Non-pigmented ciliary epithelial cell (primary cell): ENCODE results near the gene NCSTN.
"Not testable (repeated sequence)": the region's sequence is repeated elsewhere in the genome, so short reads cannot be mapped to it uniquely, and the experiment has no call there.

ENCODE experiments used
- DNase-seq: peaks from one replicate; pipeline ENCODE4 v3.0.0-alpha.2; 2010; ENCODE audit warnings: low read depth

NCSTN gene

GRCh38 chr1:160371756-160372155, 28.6 kb downstream of the NCSTN start:
- DNase-seq, result no peak

- no peak for DNase-seq
These were observed 30.5 kb downstream of the NCSTN start for GRCh38 chr1:160373696-160374095.

DNA sequence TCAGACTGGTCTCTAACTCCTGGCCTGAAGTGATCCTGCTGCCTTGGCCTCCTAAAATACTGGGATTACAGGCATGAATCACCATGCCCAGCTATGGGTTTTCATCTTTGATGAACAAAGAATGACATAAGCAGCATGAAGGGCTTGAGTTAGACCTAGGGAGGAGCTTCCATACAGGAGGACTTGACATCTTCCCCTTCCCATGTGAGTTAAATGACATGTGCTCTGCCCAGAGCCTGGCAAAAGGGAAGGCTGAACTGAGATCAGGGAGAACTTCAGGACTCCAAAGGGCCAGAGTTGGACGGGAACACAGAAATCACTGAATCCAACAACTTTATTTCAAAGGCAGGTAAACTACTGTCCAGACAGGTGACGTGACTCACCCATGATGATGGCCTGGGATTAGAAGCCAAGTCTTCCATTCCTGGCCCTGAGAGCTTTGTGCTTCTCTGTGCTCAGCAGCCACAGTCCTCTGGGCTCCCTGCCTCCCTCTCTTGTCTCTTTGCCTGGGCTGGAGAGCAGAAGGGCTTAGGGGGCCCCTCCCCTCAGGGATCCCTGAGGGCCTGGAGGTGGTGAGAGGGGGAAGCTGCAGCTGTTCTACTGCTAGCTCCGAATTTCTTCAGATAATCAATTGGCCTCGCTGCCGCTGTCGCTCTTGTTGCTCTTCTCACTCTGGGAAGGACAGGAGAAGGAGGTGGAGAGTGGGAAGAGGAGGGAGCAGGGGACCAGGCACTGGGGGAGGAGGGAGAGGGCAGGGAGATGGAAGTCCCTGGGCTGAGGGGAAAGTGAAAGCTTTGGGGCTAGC, 31.3 kb downstream of the NCSTN start:
- no peak for DNase-seq

DNA sequence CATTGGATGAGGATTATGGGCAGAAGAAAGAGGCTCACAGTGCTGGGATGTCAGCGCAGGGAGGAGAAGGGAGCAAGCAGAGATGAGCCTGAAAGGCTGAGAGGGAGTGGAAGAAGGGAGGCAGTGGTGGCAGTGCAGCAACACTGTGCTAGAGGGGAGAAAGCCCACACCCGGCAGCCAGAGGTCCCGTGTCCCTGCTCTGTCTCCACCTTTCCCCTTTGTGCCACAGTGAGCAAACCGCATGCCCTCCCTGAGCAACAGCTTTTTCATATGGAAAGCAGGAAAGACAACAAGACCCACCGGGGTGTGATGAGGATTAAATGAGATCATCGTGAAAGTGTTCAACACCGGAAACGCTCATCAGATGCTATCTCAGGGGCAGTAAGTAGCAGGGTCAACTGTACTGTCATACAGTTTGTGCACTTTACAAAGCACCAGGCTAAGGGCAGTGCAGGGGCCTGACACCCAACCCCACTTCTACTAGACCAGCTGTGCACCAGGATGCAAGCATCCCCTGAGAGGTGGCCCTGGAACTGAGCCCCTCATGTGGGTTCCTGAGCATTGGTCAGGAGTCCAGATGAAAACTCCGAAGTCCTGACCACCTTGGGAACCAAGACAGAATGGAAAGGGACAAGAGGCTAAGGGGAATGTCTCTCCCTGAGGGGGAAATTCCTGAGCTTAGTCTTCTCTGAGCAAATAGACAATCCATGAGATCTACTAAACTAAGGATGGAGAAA, 32.8 kb downstream of the NCSTN start:
- DNase-seq, result no peak

DNA sequence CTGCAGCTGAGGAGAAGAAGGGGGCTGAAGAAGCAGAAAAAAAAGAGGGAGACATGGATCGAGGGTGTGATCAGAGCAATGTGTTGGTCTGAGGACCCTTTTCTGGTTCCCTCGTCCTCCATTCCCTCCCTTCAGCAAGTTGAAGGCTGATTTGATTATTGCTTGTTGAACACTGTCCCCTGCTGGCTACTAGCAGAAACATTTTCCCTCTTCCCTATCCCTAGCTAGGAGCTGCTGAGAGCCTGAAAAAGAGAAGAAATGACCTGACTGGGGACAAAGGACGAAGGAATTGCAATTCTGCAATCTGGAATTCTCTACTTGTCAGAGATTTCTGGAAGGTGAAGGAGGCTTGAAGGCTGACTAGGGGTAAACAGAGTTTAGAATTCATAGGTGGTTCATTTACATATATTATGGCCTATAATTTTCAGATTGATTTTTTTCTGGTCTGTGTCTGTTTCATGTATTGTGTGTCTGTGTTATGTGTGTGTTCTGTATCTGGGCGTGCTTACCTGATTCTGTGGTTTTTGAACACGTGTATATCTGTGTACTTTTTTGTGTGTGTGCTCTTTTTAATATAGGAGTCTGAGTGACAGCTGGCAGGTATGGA, 33.4 kb downstream of the NCSTN start:
- DNase-seq, result peak; percentile 42

DNA sequence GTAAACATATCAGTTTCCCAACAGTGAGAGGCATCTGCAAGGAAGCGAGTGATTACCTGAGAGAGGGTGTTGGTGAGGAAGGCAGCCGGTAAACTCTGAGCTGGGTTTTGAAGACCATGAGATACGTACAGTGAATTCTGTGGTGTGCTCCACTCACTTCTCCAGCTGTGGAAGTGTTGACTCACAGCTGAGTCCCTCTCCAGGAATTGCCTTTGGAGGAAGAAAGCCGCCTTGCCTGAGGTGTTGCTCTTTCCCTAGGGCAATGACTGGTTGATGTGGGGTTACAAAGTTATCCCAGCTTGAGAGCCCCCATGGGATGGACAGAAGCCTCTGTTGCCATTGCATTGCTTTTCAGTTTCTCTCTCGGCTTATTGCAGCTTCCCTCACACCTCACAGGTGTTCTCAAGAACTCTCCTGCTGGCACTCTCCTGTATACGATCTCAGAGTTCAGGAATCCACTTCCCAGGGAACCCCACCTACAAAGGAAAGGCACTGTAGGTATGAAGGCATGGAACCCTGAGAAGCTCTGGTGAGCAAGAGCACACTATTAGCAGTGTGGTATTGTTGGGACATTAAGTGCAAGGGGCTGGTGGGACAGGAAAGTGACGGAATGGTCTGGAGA, 34.5 kb downstream of the NCSTN start:
- DNase-seq, result no peak

DNA sequence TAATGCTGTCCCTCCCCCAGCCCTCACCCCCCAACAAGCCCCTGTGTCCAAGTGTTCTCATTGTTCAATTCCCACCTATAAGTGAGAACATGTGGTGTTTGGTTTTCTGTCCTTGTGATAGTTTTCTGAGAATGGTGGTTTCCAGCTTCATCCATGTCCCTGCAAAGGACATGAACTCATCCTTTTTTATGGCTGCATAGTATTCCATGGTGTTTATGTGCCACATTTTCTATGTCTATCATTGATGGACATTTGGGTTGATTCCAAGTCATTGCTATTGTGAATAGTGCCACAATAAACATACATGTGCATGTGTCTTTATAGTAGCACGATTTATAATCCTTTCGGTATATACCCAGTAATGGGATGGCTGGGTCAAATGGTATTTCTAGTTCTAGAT, 41.6 kb downstream of the NCSTN start:
- DNase-seq, result not testable (repeated sequence)

DNA sequence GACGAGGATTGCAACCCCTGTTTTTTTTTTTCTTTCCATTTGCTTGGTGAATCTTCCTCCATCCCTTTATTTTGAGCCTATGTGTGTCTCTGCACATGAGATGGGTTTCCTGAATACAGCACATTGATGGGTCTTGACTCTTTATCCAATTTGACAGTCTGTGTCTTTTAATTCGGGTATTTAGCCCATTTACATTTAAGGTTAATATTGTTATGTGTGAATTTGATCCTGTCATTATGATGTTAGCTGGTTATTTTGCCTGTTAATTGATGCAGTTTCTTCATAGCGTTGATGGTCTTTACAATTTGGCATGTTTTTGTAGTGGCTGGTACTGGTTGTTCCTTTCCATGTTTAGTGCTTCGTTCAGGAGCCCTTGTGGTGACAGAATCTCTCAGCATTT, 45.2 kb downstream of the NCSTN start:
- not testable (repeated sequence) for DNase-seq

DNA sequence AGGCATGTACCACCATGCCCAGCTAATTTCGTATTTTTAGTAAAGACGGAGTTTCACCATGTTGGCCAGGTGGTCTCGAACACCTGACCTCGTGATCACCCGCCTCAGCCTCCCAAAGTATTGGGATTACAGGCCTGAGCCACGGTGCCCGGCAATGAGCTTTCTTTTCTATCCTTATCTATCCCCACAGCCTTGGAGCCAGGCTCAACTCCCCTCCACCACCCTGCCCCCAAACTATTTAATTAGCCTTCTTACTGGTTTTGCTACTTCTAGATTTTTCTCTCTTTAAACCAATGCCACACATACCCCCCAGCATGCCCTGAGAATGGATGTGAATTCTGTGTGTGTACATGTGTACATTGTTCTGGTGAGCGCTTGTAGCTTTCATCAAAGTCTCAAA, 51.5 kb downstream of the NCSTN start:
- no peak for DNase-seq

GRCh38 chr1:160397651-160398050, 54.5 kb downstream of the NCSTN start:
- DNase-seq, result no peak

GRCh38 chr1:160398823-160399222, 55.6 kb downstream of the NCSTN start:
- DNase-seq, result no peak

GRCh38 chr1:160399544-160400222, 56.5 kb downstream of the NCSTN start:
- DNase-seq, result no peak

GRCh38 chr1:160400223-160400645, 57.1 kb downstream of the NCSTN start, which contains the start of gene VANGL2:
Gene VANGL2, plus strand, starts transcription at chr1:160400564. Its CDS starts 15,274 bp downstream, at chr1:160415838.
- DNase-seq, result no peak

DNA sequence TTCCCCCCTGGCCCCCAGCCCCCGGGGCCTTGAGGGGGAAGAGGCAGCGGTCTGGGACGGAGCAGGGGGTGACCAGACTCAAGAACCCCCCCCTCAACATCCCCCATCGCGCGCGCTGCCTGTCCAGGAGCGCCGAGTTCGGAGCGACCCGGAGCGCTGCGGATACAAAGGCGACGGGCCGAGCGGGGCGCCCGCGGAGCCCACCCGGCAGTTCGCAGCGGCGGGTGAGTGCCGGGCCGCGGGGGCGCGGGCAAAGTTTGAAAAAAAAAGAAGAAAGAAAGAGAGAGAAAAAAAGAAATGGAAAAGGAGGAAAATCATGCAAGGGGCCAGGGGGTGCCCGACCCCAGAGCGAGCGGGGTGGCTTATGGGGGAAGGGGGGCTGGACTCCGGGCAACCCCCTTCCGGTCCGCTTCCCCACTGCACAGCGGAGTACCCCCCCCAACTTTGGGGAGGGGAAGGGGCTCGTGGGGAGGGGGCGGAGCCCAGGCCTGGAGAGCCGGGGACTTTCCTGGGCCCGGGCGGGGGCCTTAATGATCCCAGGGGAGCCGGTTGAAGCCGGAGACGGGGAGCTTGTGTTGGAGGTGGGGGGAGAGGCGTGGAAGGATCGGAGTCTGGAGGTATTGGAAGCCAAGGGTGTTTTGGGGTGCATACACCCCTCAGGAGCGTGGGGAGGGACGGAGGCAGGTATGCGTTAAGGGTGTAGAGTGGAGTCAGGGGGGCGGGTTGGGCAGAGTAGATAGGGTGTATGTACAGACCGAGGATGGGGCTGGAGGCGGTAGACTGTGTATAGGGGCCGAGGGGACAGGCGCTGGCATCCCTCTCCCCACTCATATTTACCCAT, 57.7 kb downstream of the NCSTN start:
- DNase-seq, result no peak

DNA sequence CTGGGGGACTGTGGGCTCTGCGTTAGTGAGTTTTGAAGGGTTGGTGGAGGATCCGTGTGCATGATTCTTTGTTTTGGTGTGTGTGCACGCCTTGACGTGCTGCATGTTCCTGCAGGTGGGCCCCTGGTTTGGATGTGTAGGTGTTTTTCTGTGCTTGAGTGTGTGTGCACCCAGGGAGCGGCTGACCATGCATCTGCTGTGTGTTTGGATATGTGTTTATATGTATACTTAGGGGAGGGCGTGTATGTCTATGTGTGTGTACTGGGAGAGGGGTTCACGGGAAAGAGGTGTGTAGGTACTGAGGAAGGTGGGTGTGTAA, 58.3 kb downstream of the NCSTN start:
- DNase-seq, result no peak

DNA sequence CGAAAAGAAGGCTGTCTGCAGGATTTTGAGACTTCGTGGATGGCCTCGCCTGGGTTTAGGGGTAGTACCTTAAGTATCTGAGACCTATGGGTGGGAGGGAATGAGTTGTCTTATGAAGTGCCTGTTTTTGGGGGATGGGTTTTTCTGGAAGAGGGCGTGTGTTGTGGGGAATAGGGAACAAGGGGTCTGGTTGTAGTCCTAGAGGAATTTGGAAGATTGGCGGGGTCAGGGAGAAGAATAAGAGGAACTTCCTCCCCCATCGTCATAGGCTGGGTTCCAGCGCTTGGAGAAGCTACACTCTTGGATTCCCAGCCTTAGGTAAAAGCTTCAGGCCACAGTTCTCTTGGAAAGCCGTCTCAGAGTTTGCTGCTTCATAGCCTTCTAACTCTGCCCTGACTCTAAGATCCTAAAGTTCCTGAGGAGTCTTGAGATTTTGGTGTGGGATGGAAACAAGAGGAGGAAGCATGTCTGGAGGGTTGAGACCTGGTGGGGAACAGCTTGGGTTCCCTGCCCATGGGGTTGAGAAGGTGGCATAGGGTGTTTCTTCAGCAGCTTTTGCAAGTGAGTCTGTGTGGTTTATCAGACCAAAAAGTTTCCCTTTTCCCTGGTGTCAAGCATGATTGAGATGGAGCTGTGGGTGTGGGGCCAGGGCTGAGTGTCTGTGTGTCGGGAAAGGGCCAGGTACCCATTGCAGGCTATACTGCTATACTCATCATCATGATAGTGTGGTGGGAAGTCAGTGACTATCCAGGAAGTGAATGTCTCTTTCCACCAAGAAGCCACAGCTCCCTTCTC, 59.0 kb downstream of the NCSTN start:
- DNase-seq, result no peak

DNA sequence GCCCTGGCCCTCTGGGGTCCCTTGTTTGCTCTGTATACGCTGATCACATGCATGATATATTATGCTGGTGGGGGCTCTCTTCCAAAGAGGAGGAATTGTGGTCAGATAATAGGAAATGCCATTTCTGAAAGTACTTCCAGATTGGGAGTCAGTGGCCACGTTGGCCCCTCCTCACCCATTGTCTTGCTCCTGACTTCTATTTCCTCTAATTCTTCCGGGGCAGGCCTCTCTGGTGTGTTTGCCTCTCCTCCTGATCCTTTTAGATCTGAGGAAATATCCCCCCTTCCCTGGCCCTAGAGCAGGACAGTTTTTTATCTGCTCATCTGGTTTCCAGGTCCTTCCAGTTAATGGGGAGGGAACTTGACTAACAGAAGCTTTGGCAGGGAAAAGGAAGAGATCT, 60.1 kb downstream of the NCSTN start:
- no peak for DNase-seq

- no peak for DNase-seq
These were observed 60.9 kb downstream of the NCSTN start for GRCh38 chr1:160404094-160404493.

- no peak for DNase-seq
These were observed 62.2 kb downstream of the NCSTN start for GRCh38 chr1:160405331-160405877.
